Measurements from ENCODE around the gene TAS1R1.
"Not testable (repeated sequence)": the region's sequence is repeated elsewhere in the genome, so short reads cannot be mapped to it uniquely, and the experiment has no call there.

TAS1R1 gene

DNA sequence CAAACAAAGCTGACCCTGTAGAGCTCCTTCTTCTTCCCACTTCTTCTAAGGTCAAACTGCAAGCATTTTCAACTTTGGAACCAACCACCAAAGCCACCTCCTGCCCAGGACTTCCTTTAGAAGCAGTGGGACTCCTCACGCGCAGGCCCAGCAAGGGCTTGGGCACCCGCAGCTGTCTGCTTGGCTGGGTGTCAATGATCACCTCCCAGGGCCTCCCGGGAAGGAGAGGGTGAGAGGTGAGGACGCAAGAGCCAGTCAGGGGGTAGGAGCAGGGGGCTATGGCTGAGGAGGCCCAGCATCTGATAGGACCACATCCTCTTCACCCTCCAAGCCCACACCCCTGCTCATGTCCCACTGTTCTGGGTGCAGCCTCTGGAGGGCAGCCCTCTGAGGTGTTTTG, 37.3 kb downstream of the TAS1R1 start:
- no peak for DNase-seq

DNA sequence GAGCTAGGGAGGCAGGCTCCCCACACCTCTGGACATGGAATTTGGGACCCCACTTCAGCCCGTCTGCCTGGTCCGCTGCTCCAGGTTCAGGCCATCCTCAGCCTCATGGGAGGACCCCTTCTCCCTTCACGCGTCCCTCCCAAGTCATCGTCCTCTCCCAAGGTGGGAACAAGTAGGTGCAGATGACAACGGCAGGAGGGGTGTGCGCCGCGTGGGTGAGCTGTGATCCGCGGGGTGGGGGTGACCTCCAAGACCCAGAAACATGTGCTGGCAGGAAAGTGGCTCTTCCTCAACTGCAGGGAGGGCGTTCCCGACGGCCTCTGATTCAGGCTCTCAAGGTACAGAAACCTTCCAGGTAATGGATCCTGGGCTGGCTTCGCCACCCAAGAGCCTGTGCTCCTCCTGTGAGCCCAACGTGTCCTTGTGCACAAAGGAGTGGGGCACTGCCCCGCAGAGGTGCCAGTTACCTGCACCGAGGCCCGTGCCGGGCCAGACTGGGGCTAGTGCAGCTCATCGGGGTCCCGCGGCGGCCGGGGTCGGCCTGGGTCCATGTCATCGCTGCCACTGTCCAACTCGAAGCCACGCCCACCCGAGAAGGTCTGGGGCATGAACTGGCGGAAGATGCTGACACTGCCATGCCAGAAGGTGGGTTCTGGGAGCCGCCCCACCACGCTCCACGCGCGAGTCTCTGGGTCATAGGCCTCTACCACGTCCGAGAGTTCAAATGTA, 37.9 kb downstream of the TAS1R1 start:
- no peak for DNase-seq

DNA sequence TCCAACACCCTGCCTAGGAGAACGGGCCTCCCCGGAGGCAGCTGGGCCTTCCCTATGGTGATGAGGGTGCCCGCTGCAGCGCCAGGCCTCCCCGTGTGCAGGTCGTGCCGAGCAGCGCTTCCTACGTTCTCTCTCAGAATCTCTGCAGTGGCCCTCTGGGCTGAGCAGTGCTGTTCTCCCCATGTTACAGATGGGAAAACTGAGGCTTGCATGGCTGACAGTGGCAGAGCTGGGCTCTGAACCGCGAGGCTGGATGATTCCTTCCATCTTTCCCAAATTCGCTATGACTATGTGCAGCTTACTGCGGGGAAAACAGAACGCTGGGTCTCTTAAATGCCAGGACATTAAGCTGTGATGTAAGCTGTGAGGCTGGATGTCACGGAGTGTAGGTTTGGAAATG, 38.7 kb downstream of the TAS1R1 start:
- no peak for DNase-seq

DNA sequence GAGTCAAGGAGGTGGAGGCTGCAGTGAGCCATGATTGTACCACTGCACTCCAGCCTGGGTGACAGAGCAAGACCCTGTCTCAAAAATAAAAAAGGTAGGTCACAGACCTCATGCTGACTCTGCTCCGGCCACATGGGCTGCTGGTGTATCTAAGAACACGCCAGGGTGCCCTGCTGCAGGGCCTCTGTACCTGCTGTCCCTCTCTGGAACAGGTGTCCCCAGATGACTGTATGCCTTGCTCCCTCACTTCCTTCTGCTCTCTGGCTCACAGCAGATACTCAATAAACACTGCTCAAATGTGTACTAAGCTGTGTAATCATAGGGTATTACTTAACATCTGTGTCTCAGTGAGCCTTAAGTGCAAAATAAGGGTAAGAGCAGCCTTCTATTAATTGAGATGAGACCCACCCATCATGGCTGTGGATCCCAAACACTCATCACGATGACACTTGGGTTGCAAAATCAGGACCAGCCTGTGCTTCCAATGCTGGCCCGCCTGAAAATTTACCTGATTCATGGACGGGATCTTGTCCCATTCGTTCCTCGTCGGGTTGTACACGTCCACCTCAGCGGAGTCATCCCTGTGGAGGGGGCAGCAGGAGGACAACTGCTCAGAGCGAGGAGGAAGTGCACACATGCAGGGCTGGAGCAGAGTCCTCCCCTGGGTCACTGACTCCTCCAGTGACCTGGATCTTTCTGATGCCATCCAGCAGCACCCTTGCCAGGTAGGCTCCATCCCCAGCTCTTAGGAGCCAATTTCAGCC, 40.1 kb downstream of the TAS1R1 start:
- no peak for DNase-seq

DNA sequence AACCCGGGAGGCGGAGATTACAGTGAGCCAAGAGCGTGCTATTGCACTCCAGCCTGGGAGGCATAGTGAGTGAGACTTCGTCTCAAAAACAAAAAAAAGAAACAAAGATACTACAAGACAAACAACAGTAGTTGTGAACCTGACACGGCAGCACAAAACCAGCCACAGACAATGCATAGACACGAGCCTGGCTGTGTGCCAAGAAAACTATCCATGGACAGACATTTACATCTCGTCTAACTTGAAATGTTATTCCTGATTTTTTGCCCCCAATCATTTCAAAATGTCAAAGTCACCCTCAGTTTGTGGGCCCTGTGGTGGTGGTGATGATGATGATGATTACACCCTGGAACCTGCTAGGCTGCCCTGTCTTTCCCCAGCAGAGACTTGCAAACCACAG, 41.2 kb downstream of the TAS1R1 start:
- no peak for DNase-seq

DNA sequence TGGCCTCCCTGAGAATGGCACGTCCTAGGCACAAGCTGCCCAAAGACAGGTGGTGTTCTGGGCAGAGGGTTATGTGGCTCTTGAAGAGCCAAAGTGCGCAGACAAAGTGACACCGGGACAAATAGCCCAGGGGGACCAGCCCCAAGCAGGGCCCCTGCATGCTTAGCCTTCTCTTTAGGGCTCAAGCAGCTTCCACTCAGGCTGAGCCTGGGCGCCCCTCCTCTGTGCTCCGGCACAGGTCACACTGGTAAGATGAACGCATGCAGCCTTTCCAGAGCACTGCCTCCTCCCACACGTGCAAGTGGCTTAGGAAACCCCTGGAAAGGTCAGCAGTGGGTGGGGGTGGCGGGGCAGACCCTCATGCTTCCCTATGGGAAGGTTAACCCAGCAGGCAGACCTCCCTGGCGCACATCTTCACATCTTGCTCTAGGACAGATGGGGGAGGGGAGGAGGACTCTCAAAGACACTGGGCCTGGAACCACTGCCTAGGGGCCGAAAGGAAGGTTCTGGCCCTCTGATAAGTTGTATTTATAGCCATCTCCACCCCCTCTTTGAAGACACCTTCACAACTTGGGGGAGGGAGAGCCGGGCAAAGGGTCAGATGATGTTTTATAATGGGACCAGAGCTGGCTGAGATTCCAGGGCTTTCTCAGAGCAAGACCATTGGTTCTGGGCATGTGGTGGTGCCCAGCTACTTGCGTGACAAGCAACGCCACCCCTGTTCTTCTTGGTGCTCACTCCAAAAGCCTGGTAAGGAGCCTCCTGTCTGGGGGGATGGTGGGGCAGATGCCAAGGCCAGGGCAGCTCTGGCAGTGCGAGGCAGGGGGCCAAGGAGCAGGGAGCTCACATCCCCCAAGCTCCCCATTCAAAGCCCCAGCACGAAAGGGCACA, 42.0 kb downstream of the TAS1R1 start:
- DNase-seq = no peak

DNA sequence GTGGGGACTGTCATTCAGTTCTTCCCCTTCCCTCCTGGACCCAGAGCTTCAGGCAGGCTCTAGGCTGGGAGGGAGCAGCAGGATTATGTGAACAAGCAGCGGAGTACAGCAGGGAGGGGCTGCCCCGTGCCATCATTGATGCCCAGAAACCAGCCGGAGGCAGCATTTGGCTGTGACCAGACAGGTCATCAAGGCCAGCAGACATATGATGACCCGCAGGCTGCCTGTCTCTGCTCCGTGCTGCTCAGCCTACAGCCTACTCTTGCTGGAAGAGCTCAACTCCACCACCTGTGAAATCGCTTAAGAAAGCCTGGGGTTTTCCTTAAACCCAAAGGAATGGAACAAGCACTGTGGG, 42.6 kb downstream of the TAS1R1 start:
- no peak for DNase-seq

DNA sequence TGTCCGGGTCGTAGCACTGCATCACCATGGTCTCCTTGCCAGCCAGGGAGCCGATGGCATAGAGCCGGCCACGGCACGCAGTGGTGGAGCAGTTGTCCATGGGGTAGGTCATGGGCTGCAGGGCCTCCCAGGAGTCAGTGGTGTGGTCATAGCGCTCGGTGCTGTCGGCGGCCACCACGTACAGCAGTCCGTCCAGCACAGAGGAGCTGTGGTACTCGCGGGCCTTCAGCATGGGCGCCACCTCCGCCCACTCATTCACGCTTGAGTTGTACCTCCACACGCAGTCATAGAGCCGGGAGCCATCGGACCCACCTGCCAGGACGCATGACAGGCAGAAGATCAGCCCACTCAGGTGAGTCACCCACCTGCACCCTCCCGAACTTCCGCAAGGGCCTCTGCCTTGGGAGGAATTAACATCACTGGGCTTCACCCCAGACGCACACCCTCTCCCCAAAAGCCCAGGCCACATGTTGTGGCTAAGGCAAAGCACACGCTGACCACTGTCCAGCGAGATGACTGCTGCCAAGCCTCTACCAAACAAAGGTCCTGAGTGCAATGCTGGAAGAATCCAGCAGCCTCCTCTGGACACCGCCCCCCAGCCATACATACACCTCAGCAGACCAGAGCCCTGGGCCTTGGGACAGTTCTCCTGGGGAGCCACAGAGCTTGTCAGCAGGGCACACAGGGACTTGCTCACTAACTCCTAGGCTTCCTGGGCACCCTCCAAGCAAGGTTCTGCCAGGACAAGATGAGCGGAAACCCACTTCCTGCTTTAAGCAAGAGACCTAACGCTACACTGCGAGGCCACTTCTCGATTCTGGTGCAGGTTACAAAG, 44.3 kb downstream of the TAS1R1 start:
- no peak for DNase-seq

DNA sequence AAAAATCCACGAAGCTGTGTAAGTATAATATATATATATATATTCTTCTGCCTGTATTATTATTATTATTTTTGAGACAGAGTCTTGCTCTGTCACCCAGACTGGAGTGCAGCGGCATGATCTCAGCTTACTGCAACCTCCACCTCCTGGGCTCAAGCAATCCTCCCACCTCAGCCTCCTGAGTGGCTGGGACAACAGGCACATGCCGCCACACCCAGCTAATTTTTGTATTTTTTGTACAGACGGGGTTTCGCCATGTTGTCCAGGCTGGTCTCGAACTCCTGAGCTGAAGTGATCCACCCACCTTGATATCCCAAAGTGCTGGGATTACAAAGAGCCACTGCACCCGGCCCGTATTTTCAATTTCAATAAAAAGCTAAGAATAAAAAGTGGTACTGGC, 44.9 kb downstream of the TAS1R1 start:
- DNase-seq = not testable (repeated sequence)

DNA sequence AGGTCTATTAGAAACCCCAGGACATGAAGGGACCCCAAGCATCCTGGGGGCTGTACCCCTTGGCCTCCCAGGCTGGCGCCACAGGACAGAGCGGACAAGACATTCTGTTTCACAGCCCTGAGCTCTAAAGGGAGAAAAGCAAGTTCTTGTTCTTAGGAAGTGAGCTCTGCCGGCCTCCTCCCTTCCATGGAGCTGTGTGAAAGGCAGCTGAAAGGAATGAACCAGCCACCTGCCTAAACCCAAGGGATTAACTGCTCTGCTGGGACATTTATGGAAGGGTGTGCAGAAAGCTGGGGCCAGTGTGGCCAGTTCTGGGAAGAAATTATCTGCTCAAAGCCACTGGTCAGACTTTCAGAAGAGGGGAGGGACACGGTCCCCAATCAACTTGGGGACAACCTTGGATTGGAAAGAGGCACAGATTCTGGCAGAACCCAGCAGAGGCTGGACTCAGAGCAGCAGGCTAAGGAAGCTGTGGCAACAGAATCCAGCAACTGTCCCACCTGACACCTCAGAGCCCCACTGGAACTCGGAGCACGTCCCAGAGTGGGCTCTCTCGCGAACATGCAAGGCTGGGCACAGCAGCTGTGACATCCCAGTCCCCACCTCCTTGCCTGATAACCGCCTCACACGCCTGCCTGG, 45.4 kb downstream of the TAS1R1 start:
- DNase-seq = no peak

DNA sequence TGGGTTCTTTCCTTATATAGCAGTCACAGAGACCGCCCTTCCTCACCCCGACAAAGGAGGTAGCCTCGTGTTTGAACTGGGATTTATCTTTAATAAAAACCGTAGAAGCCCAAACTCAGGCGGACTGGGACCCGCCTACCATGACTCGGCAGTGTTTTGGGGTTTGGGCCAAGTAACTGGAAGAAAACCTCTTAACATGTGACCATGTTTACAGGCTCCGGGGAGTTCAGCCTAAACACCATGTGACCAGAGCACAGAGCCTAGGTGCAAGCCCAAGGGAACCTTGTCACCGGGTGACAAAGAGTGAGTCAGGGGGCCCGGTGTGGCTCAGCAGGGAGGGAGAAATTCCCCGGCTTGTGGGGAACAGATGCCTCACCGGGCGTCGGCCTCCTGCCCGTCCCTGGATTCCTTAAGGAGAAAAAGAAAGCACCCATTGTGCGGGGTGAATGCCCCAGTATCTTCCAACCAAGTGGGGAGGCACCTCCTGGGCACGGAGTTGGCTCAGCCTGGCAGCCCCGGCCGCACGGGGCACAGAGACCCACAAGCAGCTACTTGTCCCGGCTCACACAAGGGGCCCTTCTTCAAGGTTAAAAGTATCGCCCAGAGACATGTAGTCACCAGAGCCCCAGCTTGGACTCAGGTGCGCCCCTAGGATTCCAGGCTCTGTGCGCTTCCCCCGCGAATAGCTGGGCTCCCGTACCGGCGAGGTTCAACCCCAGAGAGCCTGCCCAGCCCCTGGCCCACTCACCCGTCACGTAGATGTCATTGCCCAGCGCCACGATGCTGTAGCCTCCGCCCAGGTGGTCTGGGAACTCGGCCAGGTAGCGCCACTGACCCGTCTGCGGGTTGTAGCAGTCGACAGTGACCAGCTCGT, 46.2 kb downstream of the TAS1R1 start:
- peak; percentile 41 for DNase-seq

DNA sequence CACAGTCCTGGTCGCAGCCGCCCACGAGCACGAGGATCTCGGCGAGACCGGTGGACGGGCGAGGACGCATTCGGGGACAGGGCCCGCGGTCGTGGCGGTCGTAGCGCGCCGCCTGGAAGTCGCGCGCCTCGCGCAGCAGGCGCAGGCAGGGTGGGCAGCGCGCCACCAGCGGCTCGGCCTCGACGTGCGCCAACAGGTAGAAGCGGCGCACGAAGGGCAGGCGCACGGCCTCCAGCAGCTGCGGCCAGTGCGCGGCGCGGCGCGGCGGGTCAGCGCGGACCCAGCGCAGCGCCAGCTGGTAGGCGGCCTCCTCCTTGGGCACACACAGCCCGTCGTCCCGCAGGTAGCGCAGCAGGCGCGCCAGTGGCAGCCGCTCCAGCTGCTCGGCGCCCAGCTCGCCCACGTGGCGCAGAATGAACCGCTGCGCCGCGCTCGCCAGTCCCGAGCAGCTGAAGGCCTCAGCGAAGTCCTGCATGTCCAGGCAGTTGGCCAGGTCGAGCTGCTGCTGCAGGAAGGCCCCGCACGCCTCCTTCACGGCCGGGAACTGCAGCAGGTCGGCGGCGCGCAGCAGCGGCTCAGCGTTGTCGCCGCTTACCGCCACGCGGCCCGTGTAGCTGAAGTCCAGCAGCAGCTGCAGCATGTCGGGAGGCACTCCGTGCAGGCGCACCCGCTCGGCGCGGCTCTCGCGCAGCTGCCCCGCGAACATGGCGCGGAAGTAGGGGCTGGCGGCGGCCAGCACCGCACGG, 47.0 kb downstream of the TAS1R1 start:
- DNase-seq = peak; percentile 63

DNA sequence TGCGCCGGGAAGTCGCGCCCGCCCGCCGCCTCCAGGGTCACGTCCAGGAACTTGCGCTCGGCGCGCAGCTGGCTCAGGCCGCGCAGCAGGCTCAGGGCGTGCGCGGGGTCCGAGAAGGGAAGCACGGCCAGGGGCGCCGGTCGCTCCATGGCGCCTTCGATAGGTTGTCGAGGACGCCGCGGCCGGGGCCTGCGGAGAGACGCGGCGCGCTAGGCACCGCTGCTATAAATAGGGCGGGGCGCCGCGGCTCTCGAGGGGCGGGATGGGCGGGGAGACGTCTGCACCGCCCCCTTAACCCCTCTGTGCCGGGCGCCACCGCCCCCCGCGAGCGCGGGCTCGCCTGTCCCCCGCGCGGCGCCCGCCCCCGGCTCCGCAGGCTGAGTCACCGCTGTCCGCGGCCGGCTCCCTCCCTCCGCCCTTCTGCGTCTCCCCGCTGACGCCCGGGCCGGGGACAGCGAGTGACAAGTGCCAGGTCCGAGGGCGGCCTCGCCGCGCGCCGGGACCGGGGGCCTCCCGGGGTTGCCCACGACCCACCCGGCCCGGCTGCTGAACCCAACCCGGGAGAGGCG, 47.6 kb downstream of the TAS1R1 start, which contains the start of gene KLHL21:
TSS of gene KLHL21 (minus strand) at position 201 of the 569 bp plus-strand sequence. CDS start at position 149, 52 bp downstream.
- peak; percentile 63 for DNase-seq

DNA sequence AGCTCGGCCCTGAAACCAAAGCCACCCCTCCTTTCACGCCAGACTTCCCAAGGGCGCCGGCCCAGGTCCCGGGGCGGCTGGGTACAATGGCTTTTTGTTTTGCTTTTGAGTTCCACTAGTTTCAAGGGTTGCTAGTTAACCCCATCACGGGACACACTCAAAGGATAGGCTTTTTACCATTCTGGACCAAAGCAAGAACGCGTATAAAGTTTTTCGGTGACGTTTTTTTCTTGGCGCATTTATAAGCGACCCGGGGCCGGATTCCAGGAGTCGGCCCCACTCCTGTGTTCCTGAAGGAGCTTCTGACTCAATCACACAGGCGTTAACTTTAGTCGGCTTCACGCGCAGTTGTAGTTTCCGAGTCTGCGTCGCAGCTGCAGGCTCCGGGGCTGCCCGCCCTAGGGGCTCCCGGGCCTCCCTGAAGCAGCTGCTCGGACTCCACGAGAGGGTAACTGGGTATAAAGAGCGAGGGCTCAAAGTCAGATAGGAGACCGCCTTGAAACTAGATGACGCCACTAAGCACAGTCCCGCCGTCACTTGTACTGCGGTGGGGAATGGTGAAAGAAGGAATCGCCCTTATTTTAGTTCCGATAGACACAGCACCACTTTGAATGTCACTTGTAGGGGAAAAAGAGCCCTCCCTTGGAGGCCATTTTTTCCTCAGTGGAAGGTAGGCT, 48.3 kb downstream of the TAS1R1 start:
- DNase-seq = no peak

DNA sequence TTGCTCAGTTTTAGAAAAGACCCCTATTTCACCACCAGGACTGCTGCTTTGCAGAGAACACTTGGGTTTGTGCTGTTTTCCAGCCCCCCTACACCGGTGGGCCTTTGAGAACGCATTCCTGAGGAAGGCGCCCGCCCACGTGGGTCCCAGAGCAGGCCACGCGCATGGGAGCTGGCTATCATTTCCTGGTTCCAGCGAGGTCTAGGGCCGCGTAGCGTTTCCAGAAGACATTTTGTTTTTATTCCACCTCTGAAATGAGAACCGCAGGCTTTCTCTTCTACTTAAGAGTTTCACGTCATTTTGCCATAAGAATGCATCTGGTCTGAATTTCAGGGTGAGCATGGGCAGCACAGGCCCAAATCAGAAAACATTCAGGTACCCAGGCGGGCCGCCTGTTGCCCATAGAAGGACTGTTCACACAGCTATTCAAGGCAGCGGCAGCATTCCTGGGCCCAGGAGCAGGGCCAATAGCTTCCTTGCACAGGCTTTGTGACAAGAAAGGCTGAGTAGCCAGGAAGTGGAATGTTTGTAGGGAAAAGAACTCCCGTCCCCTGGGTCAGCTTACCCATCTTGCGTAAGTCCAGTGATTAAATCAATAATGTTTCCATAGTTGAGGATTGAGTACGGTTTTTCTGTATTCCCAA, 48.9 kb downstream of the TAS1R1 start:
- no peak for DNase-seq

DNA sequence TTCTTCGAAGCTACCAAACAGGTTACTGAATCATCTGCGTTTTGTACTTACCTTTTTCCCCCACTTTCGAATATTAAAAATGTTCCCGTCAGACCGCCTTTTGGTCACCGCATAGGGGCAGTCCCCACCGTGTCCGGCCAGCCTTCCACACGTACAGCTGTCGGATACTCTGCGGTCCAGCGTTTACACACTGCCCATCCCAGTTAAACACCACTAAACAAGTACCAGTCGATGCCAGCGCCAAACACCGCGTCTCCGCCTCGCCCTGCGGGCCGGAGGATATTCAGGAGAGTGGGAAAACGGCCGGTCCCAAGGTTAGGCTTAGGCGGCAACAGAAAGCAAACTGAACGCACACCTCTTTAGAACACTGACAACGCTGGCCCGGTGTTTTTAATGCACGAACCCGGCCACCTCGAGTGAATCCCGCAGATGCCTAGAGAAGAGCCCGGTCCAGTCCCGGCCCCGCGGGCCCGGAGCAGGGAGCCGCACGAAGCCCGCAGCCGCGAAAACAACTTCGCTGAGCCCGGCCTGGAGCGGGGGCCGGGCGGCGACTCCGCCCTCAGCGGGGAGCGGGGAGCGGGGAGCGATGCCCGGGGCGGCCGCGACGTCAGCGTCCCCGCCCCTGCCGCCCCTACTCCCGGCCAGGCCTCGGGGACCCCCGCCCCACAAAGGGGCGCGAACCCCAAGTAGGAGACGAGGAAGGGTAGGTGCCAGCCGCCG, 57.7 kb downstream of the TAS1R1 start:
- DNase-seq = peak; percentile 44

DNA sequence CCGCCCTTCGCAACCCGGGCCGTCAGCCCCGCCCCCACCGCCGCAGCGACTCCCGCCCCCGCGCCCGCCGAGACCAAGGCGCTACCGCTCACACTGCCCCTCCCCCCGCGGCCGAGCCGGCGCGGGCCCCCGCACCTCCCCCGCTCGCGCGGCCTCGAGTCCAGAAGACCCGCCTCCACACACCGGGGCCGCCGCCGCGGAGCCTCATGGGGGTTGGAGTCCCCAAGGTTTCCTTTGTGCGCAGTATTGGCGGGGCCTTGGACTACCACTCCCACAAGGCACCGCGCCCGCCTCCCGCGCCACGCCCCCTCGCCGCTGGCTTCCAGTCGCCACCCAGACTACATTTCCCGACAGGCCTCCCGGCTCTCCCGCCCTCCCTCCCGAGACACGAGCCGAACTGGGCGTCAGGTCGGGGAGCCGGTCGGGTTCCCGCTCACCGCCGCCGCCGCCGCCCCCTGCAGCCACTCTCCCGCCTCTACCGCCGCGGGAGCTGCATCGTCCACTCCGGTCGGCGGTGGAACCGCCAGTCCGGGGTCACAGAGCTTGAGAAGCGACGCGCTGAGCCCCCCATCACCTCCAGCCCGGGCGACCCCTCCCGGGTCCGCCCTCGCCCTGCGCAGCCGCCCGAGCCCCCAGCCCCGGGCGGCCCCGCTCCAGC, 58.4 kb downstream of the TAS1R1 start, which contains the start of gene PHF13:
TSS of gene PHF13 (plus strand) at position 371 of the 658 bp plus-strand sequence. CDS start 336 bp downstream, outside the sequence.
- peak; percentile 97 for DNase-seq
